DOHH2 (cell line): ENCODE measurements around the gene CCDC117.

Experiments used
- H3F3A ChIP-seq: fragments of 200-600 bp; sonication (generic), shearing (Covaris generic); 2 replicates; pipeline ENCODE4 v1.6.0; 2016; ENCODE audit warnings: antibody characterized with exemption, mild to moderate bottlenecking; ENCODE audit not compliant: control insufficient read depth, insufficient read depth
- H3K27ac ChIP-seq: fragments of 200-600 bp; sonication (generic); 2 replicates; pipeline ENCODE4 v1.5.1; 2014; ENCODE audit warnings: low read depth, mild to moderate bottlenecking, low read length, moderate library complexity
- H3K27me3 ChIP-seq: fragments of 200-600 bp; sonication (generic); 2 replicates; pipeline ENCODE4 v1.6.1; 2014; ENCODE audit warnings: mild to moderate bottlenecking, low read length, mixed read lengths; ENCODE audit not compliant: control insufficient read depth
- H3K36me3 ChIP-seq: fragments of 200-600 bp; sonication (generic); 2 replicates; pipeline ENCODE4 v1.6.1; 2014; ENCODE audit warnings: mild to moderate bottlenecking, low read length, moderate library complexity, mixed read lengths; ENCODE audit not compliant: control insufficient read depth
- H3K4me1 ChIP-seq: fragments of 200-600 bp; sonication (generic); 2 replicates; pipeline ENCODE4 v1.6.1; 2014; ENCODE audit warnings: mild to moderate bottlenecking, low read length, mixed read lengths; ENCODE audit not compliant: control insufficient read depth
- H3K4me2 ChIP-seq: fragments of 200-600 bp; sonication (generic); 2 replicates; pipeline ENCODE4 v1.6.0; 2014; ENCODE audit warnings: mild to moderate bottlenecking, low read length, moderate library complexity
- H3K4me3 ChIP-seq: fragments of 200-600 bp; sonication (generic); 2 replicates; pipeline ENCODE4 v1.5.1; 2014; ENCODE audit warnings: mild to moderate bottlenecking, low read length, mixed read lengths
- H3K79me2 ChIP-seq: fragments of 200-600 bp; sonication (generic); 2 replicates; pipeline ENCODE4 v1.6.1; 2014; ENCODE audit warnings: mild to moderate bottlenecking, low read length, mixed read lengths; ENCODE audit not compliant: control insufficient read depth
- H3K9me2 ChIP-seq: fragments of 200-600 bp; sonication (generic); replicated peaks from 2 replicates; pipeline ENCODE4 v1.6.1; 2014; ENCODE audit warnings: mild to moderate bottlenecking, low read length, mixed read lengths; ENCODE audit not compliant: control insufficient read depth
- H3K9me3 ChIP-seq: fragments of 200-600 bp; sonication (generic); 2 replicates; pipeline ENCODE4 v1.6.1; 2014; ENCODE audit warnings: antibody characterized with exemption, low read length, mixed read lengths; ENCODE audit not compliant: control insufficient read depth, insufficient read depth
- H4K20me1 ChIP-seq: fragments of 200-600 bp; sonication (generic); 2 replicates; pipeline ENCODE4 v1.6.0; 2014; ENCODE audit warnings: low read depth, mild to moderate bottlenecking, antibody characterized with exemption, low read length, moderate library complexity; ENCODE audit not compliant: control insufficient read depth, insufficient read depth
- EZH2phosphoT487 ChIP-seq: fragments of 200-600 bp; sonication (generic); IDR thresholded peaks from 2 replicates; pipeline ENCODE4 v1.6.1; 2017; ENCODE audit warnings: borderline replicate concordance, mild to moderate bottlenecking, antibody characterized with exemption, low read length, moderate library complexity, mixed read lengths
- TF ChIP-seq, protein P1 (sequence below): fragments of 200-600 bp; sonication (generic); IDR thresholded peaks from one replicate; pipeline ENCODE4 v1.5.1; 2014; ENCODE audit warnings: antibody characterized with exemption, mild to moderate bottlenecking, low read depth, low read length; ENCODE audit not compliant: poor library complexity, severe bottlenecking

CCDC117 gene, protein sequence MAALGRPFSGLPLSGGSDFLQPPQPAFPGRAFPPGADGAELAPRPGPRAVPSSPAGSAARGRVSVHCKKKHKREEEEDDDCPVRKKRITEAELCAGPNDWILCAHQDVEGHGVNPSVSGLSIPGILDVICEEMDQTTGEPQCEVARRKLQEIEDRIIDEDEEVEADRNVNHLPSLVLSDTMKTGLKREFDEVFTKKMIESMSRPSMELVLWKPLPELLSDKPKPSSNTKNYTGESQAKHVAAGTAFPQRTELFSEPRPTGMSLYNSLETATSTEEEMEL

DNA sequence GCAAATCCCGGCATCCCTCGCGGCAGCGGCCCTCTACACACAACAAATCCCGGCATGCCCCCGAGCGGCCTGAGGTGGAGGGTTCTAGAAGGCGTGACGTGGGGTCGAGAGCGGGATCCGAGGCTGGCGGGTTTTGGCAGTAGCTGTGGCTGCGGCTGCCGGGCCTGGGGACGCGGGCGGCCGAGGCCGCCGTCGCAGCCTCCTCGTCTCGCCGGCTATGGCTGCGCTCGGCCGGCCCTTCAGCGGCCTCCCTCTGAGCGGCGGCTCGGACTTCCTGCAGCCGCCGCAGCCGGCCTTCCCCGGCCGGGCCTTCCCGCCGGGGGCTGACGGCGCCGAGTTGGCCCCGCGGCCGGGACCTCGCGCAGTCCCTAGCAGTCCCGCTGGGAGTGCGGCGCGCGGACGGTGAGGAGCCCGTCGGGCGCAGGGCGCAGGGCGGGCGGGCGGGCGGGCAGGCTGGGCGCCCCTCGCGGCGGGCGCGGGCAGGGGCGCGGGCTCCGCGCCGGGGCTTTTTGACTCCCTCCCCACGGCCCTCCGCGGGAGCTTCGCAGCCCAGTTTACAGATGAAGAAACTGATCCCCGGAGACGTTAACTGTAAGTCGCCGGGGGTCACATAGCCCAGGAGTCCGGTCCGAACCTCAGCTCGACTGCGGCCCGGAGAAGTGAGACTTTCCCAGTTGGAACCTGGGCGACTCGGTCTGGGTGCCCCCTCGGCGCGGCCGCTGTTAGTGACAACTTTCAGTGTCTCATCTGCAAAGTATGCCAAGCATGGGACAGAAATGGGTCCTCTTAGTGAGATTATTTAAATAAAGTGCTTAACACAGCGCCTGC is at the start of gene CCDC117:
CCDC117 (plus strand) TSS at position 63 of the 828 bp plus-strand sequence; CDS start at position 218, 155 bp downstream.
- no peaks in the 10 kb centered on the region for H4K20me1 ChIP-seq
- H3K36me3 ChIP-seq, result peaks cover 39% of the 10 kb centered on the region

DNA sequence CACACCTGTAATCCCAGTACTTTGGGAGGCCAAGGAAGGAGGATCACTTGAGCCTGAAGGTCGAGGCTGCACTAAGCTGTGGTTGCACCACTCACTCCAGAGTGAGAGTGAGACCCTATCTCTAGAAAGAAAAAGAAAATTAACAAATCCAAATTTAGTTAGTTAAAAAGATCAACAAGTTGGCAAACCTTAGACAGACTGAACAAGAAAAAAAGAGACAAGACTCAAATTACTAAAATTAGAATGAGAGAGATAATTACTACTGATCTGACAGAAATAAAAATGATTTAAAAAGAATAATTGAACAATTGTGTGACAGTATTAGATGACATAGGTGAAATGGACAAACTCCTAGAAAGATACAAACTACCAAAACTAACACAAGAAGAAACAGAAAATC is 44.5 kb upstream of the CCDC117 start:
- H3K36me3 ChIP-seq, result peaks cover 47% of the 10 kb centered on the region
- H3K9me2 ChIP-seq, result no peaks in the 10 kb centered on the region
- no peaks in the 10 kb centered on the region for H4K20me1 ChIP-seq
- no peak overlapping the region for H3K4me3 ChIP-seq
- no peaks in the 10 kb centered on the region for H3K27me3 ChIP-seq
- H3K4me2 ChIP-seq, result no peak overlapping the region
- H3K9me3 ChIP-seq, result no peaks in the 10 kb centered on the region
- no peak for TF ChIP-seq EZH2phosphoT487
- TF ChIP-seq, protein P1, sequence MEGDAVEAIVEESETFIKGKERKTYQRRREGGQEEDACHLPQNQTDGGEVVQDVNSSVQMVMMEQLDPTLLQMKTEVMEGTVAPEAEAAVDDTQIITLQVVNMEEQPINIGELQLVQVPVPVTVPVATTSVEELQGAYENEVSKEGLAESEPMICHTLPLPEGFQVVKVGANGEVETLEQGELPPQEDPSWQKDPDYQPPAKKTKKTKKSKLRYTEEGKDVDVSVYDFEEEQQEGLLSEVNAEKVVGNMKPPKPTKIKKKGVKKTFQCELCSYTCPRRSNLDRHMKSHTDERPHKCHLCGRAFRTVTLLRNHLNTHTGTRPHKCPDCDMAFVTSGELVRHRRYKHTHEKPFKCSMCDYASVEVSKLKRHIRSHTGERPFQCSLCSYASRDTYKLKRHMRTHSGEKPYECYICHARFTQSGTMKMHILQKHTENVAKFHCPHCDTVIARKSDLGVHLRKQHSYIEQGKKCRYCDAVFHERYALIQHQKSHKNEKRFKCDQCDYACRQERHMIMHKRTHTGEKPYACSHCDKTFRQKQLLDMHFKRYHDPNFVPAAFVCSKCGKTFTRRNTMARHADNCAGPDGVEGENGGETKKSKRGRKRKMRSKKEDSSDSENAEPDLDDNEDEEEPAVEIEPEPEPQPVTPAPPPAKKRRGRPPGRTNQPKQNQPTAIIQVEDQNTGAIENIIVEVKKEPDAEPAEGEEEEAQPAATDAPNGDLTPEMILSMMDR, result no peak
- no peaks in the 10 kb centered on the region for H3F3A ChIP-seq
- H3K27ac ChIP-seq, result no peak overlapping the region
- H3K79me2 ChIP-seq, result peaks cover 7% of the 10 kb centered on the region; the same call in 1 of the 2 replicates
- H3K4me1 ChIP-seq, result no peaks in the 10 kb centered on the region

More for the DNA sequence above, at the start of gene CCDC117:
- peak within 1 kb of the TSS; percentile 95 for H3K4me3 ChIP-seq
- peaks cover 49% of the 10 kb centered on the region for H3K79me2 ChIP-seq
- H3K9me3 ChIP-seq, result 0 out of 2 replicates have a peak, but pooled peaks cover 9% of the 10 kb centered on the region
- 0 out of 2 replicates have a peak, but pooled peaks cover 2% of the 10 kb centered on the region for H3F3A ChIP-seq
- H3K4me2 ChIP-seq, result peak within 1 kb of the TSS; percentile 88
- no peaks in the 10 kb centered on the region for H3K27me3 ChIP-seq
- H3K4me1 ChIP-seq, result peaks cover 42% of the 10 kb centered on the region
- TF ChIP-seq, protein P1, result peak; percentile 21
- TF ChIP-seq EZH2phosphoT487, result no peak
- H3K27ac ChIP-seq, result peak within 1 kb of the TSS; percentile 68
- no peaks in the 10 kb centered on the region for H3K9me2 ChIP-seq

DNA sequence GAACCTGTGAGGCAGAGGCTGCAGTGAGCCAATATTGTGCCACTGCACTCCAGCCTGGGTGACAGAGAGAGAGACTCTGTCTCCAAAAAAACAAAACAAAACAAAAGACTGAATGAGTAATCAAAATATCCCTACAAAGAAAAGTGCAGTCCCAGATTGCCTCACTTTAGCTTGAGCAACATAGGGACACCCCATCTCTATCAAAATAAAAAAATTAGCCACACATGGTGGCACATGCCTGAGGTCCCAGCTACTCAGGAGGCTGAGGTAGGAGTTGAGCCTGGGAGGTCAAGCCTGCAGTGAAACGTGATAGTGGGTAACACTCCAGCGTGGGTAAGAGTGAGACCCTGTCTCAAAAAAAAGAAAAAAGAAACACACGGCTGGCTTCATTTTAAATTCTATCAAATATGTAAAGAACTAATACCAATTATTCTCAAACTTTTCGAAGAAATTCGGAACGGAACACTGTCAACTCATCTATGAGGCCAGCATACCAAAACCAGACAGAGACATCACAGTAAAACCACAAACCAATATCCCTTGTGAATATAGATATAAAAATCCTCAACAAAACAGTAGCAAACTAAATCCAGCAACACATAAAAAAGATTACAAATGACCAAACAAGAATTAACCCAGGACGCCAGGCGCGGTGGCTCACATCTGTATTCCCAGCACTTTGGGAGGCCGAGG is 43.7 kb upstream of the CCDC117 start:
- Histone ChIP-seq H3K27me3 (no peaks in the 10 kb centered on the region), H3K4me3 (no peak overlapping the region), H3K9me2 (no peaks in the 10 kb centered on the region), H3K4me1 (no peaks in the 10 kb centered on the region), H3K4me2 (no peak overlapping the region), H4K20me1 (peaks cover under 1% of the 10 kb centered on the region; the same call in 1 of the 2 replicates), H3K9me3 (no peaks in the 10 kb centered on the region), H3K36me3 (peaks cover 48% of the 10 kb centered on the region), H3K27ac (no peak overlapping the region), H3K79me2 (peaks cover 7% of the 10 kb centered on the region), H3F3A (0 out of 2 replicates have a peak, but pooled peaks cover 2% of the 10 kb centered on the region)
- TF ChIP-seq, protein P1, result no peak
- no peak for TF ChIP-seq EZH2phosphoT487
